ENCODE results near the gene BMPER. TPM values are rescaled to one million over a fixed set of nuclear protein-coding genes. Genes with fewer than 3 reads are reported as not detected.

The BMPER gene
- total and polyA plus RNA-seq, 8 donors = 7.4 to 47.7 (median 39.6) TPM

DNA sequence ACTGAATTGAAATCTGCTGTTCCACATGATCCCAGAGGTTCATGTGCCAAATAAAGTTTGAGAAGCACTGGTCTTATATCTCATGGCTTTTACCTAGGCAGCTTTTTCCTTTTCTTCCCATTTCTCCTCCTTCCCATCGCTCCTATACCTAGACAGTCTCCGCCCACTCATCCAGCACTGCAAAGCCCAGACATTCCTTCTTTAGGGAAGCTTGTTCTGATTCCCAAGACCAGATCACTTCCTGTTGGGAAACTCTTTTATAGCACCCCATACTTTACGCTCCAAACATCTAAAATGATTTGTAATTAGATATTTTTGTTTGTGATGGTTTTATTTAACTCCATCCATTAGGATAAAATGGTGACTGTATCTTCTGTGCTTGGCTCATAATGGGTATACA lies 75.9 kb downstream of the BMPER start:
- H3K4me1 ChIP-seq = no peaks in the 10 kb centered on the region
- H3K36me3 ChIP-seq = no peaks in the 10 kb centered on the region
- H3K9me3 ChIP-seq = no peaks in the 10 kb centered on the region
- TF ChIP-seq, protein P1, sequence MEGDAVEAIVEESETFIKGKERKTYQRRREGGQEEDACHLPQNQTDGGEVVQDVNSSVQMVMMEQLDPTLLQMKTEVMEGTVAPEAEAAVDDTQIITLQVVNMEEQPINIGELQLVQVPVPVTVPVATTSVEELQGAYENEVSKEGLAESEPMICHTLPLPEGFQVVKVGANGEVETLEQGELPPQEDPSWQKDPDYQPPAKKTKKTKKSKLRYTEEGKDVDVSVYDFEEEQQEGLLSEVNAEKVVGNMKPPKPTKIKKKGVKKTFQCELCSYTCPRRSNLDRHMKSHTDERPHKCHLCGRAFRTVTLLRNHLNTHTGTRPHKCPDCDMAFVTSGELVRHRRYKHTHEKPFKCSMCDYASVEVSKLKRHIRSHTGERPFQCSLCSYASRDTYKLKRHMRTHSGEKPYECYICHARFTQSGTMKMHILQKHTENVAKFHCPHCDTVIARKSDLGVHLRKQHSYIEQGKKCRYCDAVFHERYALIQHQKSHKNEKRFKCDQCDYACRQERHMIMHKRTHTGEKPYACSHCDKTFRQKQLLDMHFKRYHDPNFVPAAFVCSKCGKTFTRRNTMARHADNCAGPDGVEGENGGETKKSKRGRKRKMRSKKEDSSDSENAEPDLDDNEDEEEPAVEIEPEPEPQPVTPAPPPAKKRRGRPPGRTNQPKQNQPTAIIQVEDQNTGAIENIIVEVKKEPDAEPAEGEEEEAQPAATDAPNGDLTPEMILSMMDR (IDR thresholded peaks at IDR 0.05) = no peak
- intact Hi-C loops (cut with DNase I) = no loop called here
- H3K27me3 ChIP-seq = no peaks in the 10 kb centered on the region
- DNase-seq (no peak), ATAC-seq (no peak)
- no peak overlapping the region for H3K4me3 ChIP-seq
- H3K27ac ChIP-seq = no peak overlapping the region

DNA sequence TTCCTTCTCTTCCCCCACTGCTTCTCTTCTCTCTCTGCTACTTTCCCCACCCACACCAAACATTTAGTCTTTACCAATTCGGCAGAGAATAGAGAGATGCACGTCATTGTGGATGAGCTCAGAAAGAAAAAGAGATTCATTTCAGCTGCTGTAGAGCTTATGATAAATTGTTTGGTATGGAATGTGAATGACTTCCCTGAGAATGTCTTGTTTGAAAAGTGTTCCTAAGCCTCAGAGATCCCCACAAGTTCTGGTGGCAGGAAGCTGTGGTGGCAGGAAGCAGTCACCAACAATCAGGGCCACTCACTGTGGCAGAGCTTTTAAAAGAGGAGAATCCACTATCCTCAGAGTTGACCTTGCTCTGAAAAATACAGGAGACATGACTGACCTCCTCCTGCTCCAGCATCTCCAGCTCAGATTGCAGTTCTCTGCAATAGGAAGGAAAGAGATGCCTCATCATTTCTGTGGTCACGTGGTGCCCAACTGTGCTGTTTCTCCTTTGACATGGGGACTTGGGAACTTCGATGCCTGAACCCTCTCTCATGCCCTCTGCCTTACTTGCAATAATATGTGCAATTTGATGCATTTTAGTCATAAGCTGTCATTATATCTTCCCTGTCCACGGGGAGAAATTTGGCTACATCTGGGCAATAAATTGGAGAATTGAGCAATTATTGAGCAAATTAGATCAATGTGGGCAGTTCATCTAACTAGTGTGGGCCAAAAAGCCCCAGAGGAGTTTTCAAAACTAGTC lies 76.5 kb downstream of the BMPER start:
- TF ChIP-seq, protein P1 (IDR thresholded peaks at IDR 0.05) = no peak
- Histone ChIP-seq H3K4me3 (no peak overlapping the region), H3K36me3 (no peaks in the 10 kb centered on the region), H3K27ac (no peak overlapping the region), H3K4me1 (peaks cover 0 to 4% of the 10 kb centered on the region in 2 donors), H3K27me3 (no peaks in the 10 kb centered on the region), H3K9me3 (no peaks in the 10 kb centered on the region)
- intact Hi-C loops (cut with DNase I) = no loop called here
- DNase-seq = no peak
- no peak for ATAC-seq

DNA sequence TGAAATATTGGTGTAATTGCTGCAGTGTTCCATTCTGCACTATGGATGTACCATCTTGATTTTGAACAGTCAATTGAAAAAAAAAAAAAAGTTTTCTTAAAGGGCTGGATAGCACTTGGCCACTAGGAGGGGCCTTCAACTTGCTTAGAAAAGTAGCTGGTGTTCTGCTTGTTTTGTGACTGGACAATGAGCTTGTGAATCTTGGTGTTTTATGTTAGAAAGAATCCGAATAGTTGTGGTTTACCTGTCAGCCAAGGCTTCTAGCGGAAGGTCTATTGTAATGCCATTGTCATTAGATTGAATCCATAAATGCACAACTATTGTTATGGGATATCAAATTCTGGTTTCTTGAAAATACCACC lies 77.1 kb downstream of the BMPER start:
- Histone ChIP-seq H3K9me3 (no peaks in the 10 kb centered on the region), H3K4me3 (no peak overlapping the region), H3K27me3 (no peaks in the 10 kb centered on the region), H3K36me3 (no peaks in the 10 kb centered on the region), H3K4me1 (peaks cover 0 to 6% of the 10 kb centered on the region in 2 donors), H3K27ac (no peak overlapping the region)
- ATAC-seq (peak; percentile 40), DNase-seq (peak in 1 of 4 donors; percentile 15)
- intact Hi-C loops (cut with DNase I) = no loop called here
- TF ChIP-seq, protein P1 (IDR thresholded peaks at IDR 0.05) = no peak

DNA sequence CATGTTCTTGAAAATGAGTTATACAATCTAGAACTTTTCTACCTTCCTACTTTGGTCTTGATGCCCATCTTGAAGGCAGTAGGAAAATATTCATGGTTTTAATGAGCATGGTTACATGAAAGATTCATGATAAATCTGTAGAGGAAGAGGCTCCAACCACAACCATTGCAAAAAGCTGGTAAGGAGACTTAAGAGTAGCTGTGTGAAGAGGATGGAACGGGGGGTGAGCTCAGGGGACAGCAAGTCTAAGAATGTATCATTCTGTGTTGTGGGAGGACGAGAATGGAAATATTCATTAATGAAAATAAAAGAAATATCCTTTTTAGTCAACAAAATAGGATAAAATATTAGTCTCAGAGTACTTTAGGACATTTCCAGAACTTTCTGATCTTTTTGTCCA lies 81.1 kb downstream of the BMPER start:
- Histone ChIP-seq H3K27ac (peak overlapping the region; percentile 14 to 33), H3K9me3 (no peaks in the 10 kb centered on the region), H3K4me1 (peaks cover 0 to 6% of the 10 kb centered on the region in 2 donors), H3K27me3 (no peaks in the 10 kb centered on the region), H3K4me3 (no peak overlapping the region), H3K36me3 (no peaks in the 10 kb centered on the region)
- intact Hi-C loops (cut with DNase I) = no loop called here
- no peak for ATAC-seq
- TF ChIP-seq, protein P1 (IDR thresholded peaks at IDR 0.05) = no peak
- no peak for DNase-seq

DNA sequence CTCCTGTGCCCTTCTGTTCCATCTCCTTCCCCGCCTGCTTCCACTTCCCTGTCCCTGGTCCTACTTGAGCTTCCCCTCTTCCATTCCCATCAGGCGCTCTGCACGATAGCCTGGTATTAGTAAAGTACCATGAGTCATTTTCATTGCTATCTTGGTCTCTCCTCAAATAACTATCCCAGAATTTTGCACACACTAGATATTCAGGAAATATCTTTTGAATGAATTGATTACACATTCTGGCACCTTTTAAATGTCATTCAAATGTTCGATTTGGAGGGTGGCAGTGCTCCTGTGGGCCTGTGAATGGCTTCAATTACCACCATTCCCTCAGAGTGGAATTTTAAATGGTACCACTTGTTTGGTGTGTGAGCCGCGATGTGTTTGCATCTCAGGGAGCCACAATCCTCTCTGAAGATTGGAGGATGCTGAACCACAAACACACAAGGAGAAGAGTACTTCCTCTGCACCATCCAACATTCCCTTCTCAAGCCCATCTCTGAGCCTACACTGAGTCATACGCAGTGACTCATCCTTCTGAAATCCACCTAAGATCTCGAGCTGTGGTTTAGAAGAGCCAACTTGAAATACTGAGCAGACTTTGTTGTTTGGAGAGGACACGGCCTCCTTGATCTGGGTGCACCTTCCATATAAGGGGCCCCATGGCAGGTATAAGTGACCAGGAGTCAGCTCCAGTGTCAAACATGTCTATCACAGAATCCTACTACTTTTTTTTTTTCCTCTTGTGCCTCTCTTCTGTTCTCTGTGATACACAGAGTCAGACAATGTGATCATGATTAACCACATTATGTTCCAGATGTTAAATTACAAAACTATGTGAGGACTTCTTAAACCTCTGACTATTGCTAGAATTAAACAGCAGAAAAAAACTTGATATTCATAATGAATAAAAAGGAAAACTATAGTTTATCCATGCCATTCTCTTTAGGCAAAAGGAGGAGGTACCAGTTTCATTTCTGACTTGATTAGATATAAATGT lies 81.9 kb downstream of the BMPER start:
- H3K4me1 ChIP-seq = peaks cover 0 to 6% of the 10 kb centered on the region in 2 donors
- no peak overlapping the region for H3K4me3 ChIP-seq
- no peaks in the 10 kb centered on the region for H3K36me3 ChIP-seq
- H3K27ac ChIP-seq = peak overlapping the region; percentile 14 to 33
- TF ChIP-seq, protein P1 (IDR thresholded peaks at IDR 0.05) = no peak
- no peaks in the 10 kb centered on the region for H3K27me3 ChIP-seq
- ATAC-seq (peak; percentile 97), DNase-seq (peak in 1 of 4 donors; percentile 50)
- no peaks in the 10 kb centered on the region for H3K9me3 ChIP-seq
- intact Hi-C loops (cut with DNase I) = no loop called here

Data from left lung (tissue), 10 donors.